ENCODE measurements around the gene FCRL5.

The FCRL5 gene

GRCh38 chr1:157478030-157478429, 74.3 kb downstream of the FCRL5 start:
- no peak for DNase-seq (ENCODE audit: low read depth)
- TF ChIP-seq CTCF (conservative IDR thresholded peaks at IDR 0.05; ENCODE audit: low read length), result no peak
- no peak overlapping the region for H3K4me3 ChIP-seq (ENCODE audit: low read length)

- no peak for TF ChIP-seq CTCF (conservative IDR thresholded peaks at IDR 0.05; ENCODE audit: low read length)
- H3K4me3 ChIP-seq (ENCODE audit: low read length), result no peak overlapping the region
- no peak for DNase-seq (ENCODE audit: low read depth)
Measured at GRCh38 chr1:157477419-157477818, 74.9 kb downstream of the FCRL5 start.

- no peak overlapping the region for H3K4me3 ChIP-seq (ENCODE audit: low read length)
- no peak for TF ChIP-seq CTCF (conservative IDR thresholded peaks at IDR 0.05; ENCODE audit: low read length)
- no peak for DNase-seq (ENCODE audit: low read depth)
Measured at GRCh38 chr1:157472959-157473358, 79.4 kb downstream of the FCRL5 start.

GRCh38 chr1:157472056-157472701, 80.1 kb downstream of the FCRL5 start:
- DNase-seq (ENCODE audit: low read depth), result no peak
- TF ChIP-seq CTCF (conservative IDR thresholded peaks at IDR 0.05; ENCODE audit: low read length), result no peak
- no peak overlapping the region for H3K4me3 ChIP-seq (ENCODE audit: low read length)

GRCh38 chr1:157471531-157471930, 80.8 kb downstream of the FCRL5 start:
- no peak for DNase-seq (ENCODE audit: low read depth)
- no peak overlapping the region for H3K4me3 ChIP-seq (ENCODE audit: low read length)
- no peak for TF ChIP-seq CTCF (conservative IDR thresholded peaks at IDR 0.05; ENCODE audit: low read length)

- no peak for DNase-seq (ENCODE audit: low read depth)
- H3K4me3 ChIP-seq (ENCODE audit: low read length), result no peak overlapping the region
- no peak for TF ChIP-seq CTCF (conservative IDR thresholded peaks at IDR 0.05; ENCODE audit: low read length)
Measured at GRCh38 chr1:157469752-157470675, 82.3 kb downstream of the FCRL5 start.

- no peak for DNase-seq (ENCODE audit: low read depth)
- TF ChIP-seq CTCF (conservative IDR thresholded peaks at IDR 0.05; ENCODE audit: low read length), result no peak
- H3K4me3 ChIP-seq (ENCODE audit: low read length), result no peak overlapping the region
Measured at GRCh38 chr1:157469300-157469699, 83.0 kb downstream of the FCRL5 start.
